Stimulated activated effector memory CD8-positive, alpha-beta T cell treated with anti-CD3 and anti-CD28 coated beads, Interleukin-12 subunit alpha, Interleukin-12 subunit beta, amount 100 ng/mL, for 72 hours (primary cell): ENCODE data around the gene ALG1L2.
"Not testable (repeated sequence)": the region's sequence is repeated elsewhere in the genome, so short reads cannot be mapped to it uniquely, and the experiment has no call there.

Source experiments
- ATAC-seq: fragments of 150-1000 bp; cut with Tn5 transposase; 2 replicates; pipeline ENCODE4 v1.10.0; 2021
- DNase-seq, 2 donors: peaks; one replicate each; pipeline ENCODE4 v3.0.0; 2021 to 2022; ENCODE audit warnings: low spot score in 2 of 2
- H3K27ac Mint-ChIP-seq: one replicate; pipeline ENCODE4 v1.8.0; 2022; ENCODE audit warnings: mild to moderate bottlenecking, mixed read lengths
- H3K36me3 Mint-ChIP-seq: one replicate; pipeline ENCODE4 v1.8.0; 2022; ENCODE audit warnings: mild to moderate bottlenecking, mixed read lengths
- H3K4me1 Mint-ChIP-seq: one replicate; pipeline ENCODE4 v1.8.0; 2022; ENCODE audit warnings: mixed read lengths
- H3K4me3 Mint-ChIP-seq: one replicate; pipeline ENCODE4 v1.8.0; 2022; ENCODE audit warnings: mild to moderate bottlenecking, mixed read lengths
- H3K9me3 Mint-ChIP-seq: one replicate; pipeline ENCODE4 v1.8.0; 2022; ENCODE audit warnings: mixed read lengths

The ALG1L2 gene

DNA sequence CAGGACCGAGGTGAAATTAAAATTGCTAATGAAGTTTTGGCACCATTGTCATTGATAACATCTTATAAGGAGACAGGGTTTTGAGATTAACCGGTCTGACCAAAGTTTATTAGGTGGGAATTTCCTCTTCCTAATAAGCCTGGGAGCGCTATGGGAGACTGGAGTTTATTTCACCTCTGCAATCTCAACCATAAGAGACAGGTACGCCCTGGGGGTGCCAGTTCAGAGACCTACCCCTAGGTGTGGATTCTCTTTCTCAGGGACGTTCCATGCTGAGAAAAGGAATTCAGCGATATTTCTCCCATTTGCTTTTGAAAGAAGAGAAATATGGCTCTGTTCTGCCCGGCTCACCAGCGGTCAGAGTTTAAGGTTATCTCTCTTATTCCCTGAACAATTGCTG lies 57.4 kb downstream of the ALG1L2 start:
- not testable (repeated sequence) for H3K36me3 Mint-ChIP-seq, H3K9me3 Mint-ChIP-seq, H3K27ac Mint-ChIP-seq, H3K4me1 Mint-ChIP-seq, DNase-seq, H3K4me3 Mint-ChIP-seq, ATAC-seq

GRCh38 chr3:130140756-130141155 lies 59.1 kb downstream of the ALG1L2 start:
- DNase-seq, H3K36me3 Mint-ChIP-seq, H3K9me3 Mint-ChIP-seq, ATAC-seq, H3K4me3 Mint-ChIP-seq, H3K27ac Mint-ChIP-seq, H3K4me1 Mint-ChIP-seq: not testable (repeated sequence)

DNA sequence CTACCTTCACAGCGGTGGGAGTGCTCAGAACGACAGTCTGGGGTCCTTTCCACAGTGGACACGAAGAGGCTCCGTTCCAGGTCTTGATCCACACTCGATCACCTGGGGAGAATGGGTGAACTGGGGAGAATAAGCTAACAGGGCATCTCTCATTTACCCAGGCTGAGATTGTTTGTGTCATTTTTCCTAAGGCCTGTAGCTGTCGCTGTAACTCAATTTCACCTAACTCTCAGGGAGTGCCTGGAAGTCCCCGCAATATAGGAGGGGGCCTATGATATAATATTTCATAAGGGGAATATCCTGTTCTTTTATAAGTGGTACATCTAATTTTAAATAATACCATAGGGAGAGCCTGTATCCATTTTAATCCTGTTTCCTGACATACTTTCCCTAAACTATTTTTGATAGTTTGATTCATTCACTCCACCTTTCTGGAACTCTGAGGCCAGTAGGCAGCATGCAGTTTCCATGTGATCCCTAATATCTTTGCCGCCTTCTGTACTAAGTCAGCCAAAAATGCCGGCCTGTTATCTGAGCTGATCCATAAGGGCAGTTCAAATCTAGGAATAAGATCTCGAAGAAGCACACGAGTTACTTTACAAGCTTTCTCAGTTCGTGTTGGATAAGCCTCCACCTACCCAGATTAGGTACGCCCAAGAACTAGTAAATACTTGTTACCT lies 62.2 kb downstream of the ALG1L2 start:
- H3K9me3 Mint-ChIP-seq, H3K36me3 Mint-ChIP-seq, DNase-seq, H3K4me1 Mint-ChIP-seq, H3K4me3 Mint-ChIP-seq, ATAC-seq, H3K27ac Mint-ChIP-seq: not testable (repeated sequence)

GRCh38 chr3:130144328-130144650 lies 62.7 kb downstream of the ALG1L2 start:
- H3K4me3 Mint-ChIP-seq, H3K4me1 Mint-ChIP-seq: not testable (repeated sequence)

GRCh38 chr3:130145456-130145855 lies 63.8 kb downstream of the ALG1L2 start:
- DNase-seq, H3K36me3 Mint-ChIP-seq, H3K9me3 Mint-ChIP-seq, H3K4me3 Mint-ChIP-seq, ATAC-seq, H3K27ac Mint-ChIP-seq: not testable (repeated sequence)
- peaks cover 12% of the 10 kb centered on the region for H3K4me1 Mint-ChIP-seq

More at GRCh38 chr3:130144328-130144650, 62.7 kb downstream of the ALG1L2 start:
- not testable (repeated sequence) for H3K9me3 Mint-ChIP-seq, ATAC-seq, DNase-seq, H3K27ac Mint-ChIP-seq, H3K36me3 Mint-ChIP-seq

DNA sequence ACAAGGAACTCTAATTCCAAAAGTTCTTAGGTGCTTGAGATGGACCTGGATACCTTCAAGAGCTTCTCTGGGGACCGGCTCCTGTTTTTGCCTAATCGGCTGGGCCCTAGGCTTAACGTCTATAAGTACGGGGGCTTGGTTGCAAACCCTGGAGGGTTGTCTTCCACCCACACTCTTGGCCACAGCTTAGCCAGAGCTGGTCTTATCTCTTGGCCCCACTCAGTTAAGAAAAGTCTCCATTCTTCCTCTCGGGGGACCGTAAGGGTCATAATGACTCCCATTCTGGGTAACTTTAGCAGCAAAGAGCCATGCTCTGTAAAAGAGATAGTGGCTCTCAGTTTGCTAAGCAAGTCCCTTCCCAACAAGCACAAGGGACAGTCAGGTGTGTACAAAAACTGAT lies 64.8 kb downstream of the ALG1L2 start:
- not testable (repeated sequence) for H3K36me3 Mint-ChIP-seq, ATAC-seq, H3K27ac Mint-ChIP-seq, DNase-seq, H3K9me3 Mint-ChIP-seq, H3K4me3 Mint-ChIP-seq
- H3K4me1 Mint-ChIP-seq, result peaks cover 12% of the 10 kb centered on the region
